HG03457 (cell line): ENCODE results near the gene BRD3OS.

ENCODE experiments used
- ATAC-seq: cut with Tn5 transposase; IDR thresholded peaks from one replicate; pipeline ENCODE4 v1.9.1; 2021; ENCODE audit warnings: moderate number of reproducible peaks; ENCODE audit not compliant: unreplicated experiment

Gene BRD3OS

GRCh38 chr9:134032456-134033222 lies 7.4 kb downstream of the BRD3OS start:
- ATAC-seq: no peak

DNA sequence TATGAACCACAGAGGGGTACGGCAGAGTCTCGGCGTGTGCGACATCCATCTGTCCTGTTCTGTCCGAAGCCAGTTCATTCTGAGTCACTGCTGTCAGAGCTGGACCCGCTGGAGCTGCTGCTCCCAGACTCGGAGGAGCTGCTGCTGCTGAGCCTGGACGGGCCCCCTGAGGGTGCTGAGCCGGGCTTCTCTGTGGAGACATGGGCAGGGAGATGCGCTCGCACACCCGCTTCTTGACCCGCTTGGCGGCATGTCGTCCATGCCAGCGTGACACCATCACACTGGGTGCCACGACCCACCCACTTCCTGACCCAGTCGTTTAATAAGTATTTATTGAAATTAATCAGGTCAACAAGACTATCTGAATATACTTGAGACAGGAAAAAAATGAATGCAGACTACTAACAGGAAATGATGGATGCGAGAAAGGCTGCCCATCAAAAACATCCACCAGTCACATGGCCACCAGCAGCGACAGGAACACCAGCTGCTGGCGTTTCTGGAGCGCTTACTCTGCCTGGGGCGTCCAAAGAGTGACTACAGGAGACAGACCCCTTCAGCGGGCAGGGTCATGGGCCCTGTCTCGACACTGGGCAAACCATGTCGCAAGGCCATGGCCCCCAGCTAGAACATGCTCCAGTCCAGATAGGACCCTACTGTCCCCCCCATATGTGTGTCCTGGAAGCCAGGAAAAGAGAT lies 8.4 kb downstream of the BRD3OS start:
- ATAC-seq: no peak

DNA sequence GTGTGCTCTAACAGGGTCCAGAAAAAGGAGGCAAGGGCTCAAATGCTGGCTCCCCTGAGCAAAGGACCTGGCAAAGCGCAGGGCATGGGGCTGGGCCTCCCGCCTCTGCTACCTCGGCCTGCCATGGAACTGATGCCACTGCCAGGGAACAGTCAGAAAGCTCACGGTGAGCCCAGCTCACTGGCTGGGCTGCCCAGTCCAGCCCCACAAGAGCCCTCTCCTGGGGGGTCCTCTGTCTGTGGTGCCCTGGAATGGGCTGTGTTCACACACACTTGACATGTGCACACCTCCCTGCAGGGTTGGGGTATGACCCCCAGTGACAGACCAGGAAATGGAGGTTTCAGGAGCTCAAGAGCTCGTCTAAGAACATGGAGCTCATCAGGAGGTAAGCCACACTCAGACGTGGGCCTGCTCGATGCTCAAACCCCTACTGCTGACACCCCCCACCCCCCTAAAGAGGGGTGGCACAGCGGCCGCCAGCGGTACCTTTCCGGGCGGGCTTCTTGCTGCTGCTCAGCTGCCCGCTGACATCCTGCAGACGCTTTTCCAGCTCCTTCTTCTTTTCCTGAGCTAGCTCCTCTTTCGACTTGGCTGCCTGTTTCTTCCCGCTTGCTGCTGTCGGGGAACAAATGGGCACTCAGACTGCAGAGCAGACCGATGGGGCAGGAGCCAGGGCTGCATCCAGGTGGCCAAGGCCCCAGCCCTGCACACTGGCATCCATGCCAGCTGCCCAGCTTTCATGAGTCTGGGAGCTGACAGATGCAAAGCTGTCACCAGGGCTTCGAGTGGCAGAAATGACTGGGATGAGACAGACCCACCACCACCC lies 9.1 kb downstream of the BRD3OS start:
- no peak for ATAC-seq

DNA sequence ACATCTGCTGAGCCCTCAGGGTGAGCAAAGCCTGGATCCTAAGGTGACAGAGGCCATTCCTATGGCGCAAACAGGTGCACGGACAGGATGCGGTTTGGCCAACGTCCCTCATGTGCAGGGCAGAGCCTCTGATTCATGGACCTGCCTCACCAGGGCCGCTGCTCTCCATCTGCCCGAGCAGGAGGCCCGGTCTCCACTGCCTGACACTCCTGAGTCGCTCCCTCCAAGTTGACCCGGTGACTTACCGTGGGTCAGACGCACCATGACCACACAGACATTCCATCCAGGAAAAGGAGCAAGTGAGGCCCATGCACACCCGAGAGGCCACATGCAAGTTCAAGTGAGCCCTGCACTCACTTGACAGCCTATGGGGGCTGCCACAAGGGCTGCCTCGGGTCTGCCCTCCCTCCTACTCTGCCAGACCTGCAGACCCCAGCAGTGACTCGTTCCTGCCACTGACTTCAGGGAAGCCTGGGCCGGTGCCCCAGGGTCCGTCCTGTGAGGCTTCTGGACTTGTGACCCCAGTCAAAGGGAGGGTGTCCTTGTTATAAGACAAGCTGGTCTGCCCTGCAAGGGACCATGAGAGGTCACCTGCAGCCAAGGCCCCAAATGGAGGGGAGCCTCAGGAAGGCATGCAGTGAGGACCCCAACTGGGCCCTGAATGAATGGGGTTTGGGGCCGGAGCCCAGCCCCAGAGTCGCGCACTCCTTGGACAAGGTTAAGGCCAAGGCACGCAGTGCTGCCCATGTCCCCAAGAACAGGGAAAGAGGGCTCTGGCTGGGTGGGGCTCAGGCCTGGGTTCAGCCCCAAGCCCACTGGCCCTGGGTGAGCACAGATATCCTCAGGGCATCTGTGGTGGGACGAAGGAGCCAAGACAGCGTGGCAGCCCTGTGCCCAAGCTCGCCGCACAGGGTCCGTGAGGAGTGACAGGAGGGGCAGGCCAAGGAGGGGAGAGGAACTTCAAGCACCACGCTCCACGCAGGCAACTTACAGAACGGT lies 10.1 kb downstream of the BRD3OS start:
- no peak for ATAC-seq

GRCh38 chr9:134036130-134036529 lies 10.8 kb downstream of the BRD3OS start:
- no peak for ATAC-seq

DNA sequence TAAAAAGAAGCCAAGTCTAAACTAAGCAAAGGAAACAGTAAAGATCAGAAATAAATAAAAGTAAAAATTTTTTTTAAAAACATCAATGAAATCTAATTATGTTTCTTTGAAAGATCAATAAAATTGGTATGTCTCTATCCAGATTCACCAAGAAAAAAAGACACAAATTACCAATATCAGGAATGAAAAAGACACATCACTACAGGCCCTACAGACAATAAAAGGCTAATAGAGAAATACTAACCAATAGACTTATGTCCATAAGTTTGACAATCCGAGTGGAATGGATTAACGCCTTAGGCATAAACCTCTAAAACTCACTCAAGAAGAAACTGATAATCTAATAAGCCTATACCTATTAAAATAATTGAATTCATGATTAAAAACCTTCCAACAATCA lies 12.4 kb downstream of the BRD3OS start:
- no peak for ATAC-seq

- no peak for ATAC-seq
Measured at GRCh38 chr9:134039386-134040175, 14.3 kb downstream of the BRD3OS start.

DNA sequence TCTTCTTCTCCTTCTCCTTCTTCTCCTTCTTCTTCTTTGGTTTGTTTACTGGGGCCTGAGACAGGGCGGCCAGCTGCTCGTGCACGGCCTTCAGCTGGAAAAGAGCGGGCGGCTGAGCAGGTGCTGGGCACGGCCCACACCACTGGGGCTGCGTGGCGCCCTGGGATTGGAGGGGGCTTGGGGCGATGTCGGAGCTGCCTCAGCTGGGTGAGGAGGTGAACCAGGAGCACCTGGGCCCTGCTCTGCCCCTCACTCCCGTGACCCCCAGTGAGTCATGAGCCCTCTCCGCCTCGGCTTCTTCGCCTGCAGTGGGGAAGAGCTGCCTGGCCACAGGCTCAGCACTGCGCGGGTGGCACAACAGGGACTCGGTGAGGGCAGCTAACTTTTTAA lies 14.9 kb downstream of the BRD3OS start:
- ATAC-seq: no peak

- ATAC-seq: no peak
Measured at GRCh38 chr9:134040781-134041648, 15.7 kb downstream of the BRD3OS start.

- no peak for ATAC-seq
Measured at GRCh38 chr9:134041649-134041962, 16.3 kb downstream of the BRD3OS start.

DNA sequence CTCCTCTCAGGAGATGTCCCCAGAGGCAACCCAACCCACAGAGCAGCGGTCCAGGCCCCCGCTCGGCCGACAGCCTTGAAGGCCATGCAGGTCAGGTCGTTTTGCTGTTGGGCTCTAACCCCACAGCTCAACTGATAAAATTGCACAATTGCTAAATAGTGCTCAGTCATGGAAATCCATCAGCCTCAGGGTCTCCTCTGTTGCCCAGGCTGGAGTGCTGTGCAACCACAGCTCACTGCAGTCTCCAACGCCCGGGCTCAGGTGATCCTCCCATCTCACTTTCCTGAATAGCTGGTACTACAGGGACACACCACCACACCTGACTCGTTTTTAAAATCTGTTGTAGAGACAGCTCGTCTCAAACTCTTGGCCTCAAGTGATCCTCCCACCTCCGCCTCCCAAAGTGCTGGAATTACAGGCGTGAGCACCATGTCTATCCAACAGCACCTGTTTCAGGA lies 18.3 kb downstream of the BRD3OS start:
- ATAC-seq: no peak

- no peak for ATAC-seq
Measured at GRCh38 chr9:134044944-134045343, 19.7 kb downstream of the BRD3OS start.

- no peak for ATAC-seq
Measured at GRCh38 chr9:134045841-134046544, 20.7 kb downstream of the BRD3OS start.

- no peak for ATAC-seq
Measured at GRCh38 chr9:134046894-134047681, 21.8 kb downstream of the BRD3OS start.

- no peak for ATAC-seq
Measured at GRCh38 chr9:134047868-134048581, 22.7 kb downstream of the BRD3OS start.

DNA sequence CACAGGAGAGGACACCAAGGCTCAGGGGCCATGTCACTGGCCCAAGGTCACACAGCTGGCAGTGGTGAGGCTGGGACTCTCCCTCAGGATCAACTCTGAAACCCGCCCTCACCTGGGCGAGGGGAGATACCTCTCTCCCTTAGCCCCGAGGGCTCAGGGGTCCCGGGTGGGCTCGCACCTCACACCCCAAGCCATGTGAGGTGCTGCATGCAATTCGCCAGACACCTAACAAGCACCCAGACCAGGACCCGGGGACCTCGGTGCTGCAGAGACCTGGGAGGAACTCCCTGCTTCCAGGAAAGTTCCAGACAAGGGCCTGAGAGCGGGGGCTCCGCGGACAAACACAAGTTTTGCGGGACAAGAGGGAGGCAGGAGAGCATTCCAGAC lies 23.3 kb downstream of the BRD3OS start:
- ATAC-seq: no peak

DNA sequence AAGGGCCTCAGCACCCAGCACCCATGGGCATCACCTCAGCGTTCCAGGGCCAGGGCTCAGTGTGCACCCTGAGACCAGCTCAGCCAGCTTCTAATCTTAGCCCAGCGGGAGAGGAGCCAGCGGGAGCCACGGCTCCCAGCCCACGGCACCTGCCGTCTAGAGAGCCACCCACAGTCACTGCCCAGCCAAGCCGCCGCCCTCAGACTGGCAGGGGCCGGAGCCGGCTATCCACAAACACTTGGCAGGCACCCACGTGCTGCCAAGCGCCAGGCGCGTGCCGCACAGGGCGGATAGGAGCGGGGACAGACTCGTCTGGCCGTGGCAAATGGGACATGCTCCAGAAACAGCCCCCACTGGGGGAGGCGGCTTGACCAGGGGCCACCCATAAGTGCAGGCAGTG lies 24.0 kb downstream of the BRD3OS start:
- no peak for ATAC-seq
